ENCODE measurements around the gene PRDM15. TPM values are rescaled to one million over a fixed set of nuclear protein-coding genes. Genes with fewer than 3 reads are reported as not detected.

The PRDM15 gene
- total and polyA plus RNA-seq, 2 experiments from 2014 or later: 3.0 to 10.6 TPM

DNA sequence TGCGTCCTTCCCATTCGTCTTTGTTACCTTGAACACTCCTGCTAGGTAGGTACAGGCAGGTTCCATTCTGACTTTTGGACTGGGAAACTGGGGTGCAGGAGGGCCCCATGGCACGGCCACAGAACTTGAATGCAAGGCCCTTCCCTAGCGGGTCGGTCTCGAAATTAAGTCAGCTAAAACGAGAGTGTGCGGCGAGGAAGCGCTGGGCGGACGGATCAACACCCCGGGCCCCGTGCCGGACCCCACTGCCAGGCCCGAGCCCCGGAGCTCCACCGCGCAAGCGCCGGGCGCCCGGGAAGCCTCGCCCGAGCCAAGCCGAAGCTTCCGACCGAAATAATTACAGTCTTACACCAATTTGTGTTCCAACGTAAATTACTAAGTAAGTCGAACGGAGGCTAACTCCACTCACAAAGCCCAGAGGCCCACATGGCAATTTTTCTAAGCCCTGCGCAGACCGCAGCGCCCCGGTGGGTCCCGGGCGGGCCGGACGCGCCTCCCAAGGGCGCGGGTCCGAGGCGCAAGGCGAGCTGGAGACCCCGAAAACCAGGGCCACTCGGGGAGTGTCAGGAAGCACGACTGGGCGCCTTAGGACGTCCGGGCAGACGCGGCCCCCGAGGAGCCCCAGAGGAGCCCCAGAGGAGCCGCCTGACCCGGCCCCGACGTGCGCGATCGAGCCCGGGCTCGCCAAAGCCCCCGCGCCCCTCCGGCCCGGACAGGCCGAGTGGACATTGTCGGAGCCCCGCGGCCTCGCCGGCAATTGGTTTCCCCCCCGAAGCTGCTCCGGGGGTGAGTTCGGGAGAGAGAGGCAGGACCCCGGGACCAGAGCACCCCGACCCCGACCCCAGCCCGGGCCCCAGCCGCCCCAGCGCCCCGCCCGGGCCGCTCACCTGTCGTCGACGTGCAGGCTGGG lies 112.9 kb downstream of the PRDM15 start:
- Histone ChIP-seq H4K20me1 (replicated peaks; ENCODE audit: insufficient read depth) (peaks cover 19% of the 10 kb centered on the region), H3F3A (replicated peaks; ENCODE audit: low read depth) (no peaks in the 10 kb centered on the region; the same call in 1 of the 2 replicates), H3K79me2 (replicated peaks; ENCODE audit: insufficient read depth) (peaks cover 20% of the 10 kb centered on the region), H3K27me3 (ENCODE audit: insufficient read depth) (peaks cover 96% of the 10 kb centered on the region), H3K9me2 (ENCODE audit: insufficient read depth) (no peaks in the 10 kb centered on the region), H3K4me3 (peak overlapping the region; percentile 77), H3K36me3 (ENCODE audit: insufficient read depth) (no peaks in the 10 kb centered on the region; the same call in 1 of the 2 replicates), H3K27ac (ENCODE audit: low read depth) (no peak overlapping the region), H3K4me1 (ENCODE audit: insufficient read depth) (peaks cover 57% of the 10 kb centered on the region), H2AFZ (no peak overlapping the region), H3K4me2 (peak overlapping the region; percentile 93)
- H3K36me3 Mint-ChIP-seq (ENCODE audit: low read depth): no peaks in the 10 kb centered on the region; the same call in 2 of the 3 replicates
- ATAC-seq (peak; percentile 7), DNase-seq (ENCODE audit: low spot score) (no peak)
- peak overlapping the region; percentile 79 for H3K4me3 Mint-ChIP-seq
- H3K27ac Mint-ChIP-seq: no peak overlapping the region
- H3K9me3 Mint-ChIP-seq: 0 out of 3 replicates have a peak, but pooled peaks cover 2% of the 10 kb centered on the region
- H3K27me3 Mint-ChIP-seq (ENCODE audit: insufficient read depth, low read depth, poor library complexity): peaks cover 94% of the 10 kb centered on the region
- peak; percentile 70 for TF ChIP-seq EZH2 (IDR thresholded peaks at IDR 0.05; ENCODE audit: low read depth, unreplicated experiment)
- no peak for TF ChIP-seq ZNF114 (CRISPR knock-in tag; IDR thresholded peaks at IDR 0.05)
- H3K4me1 Mint-ChIP-seq: peaks cover 69% of the 10 kb centered on the region

DNA sequence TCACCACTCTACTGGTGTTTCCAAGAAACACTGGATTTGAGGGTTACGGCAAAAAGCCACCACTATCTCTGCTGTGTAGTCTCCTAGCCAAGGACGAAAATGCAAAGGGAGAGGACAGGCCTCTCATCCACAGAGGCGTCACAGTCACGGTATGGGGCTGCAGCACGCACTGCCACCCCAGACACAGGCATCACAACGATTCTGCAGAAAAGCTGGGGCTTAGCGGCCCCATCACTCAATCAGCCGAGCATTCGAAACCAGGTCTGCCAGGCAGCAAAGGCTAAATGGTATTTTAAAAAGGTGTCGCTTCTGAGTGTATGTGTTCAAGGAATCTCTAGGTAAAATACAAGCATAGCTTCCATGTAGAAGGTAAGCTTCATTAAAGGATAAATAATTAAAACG lies 113.7 kb downstream of the PRDM15 start:
- Histone ChIP-seq H3K79me2 (replicated peaks; ENCODE audit: insufficient read depth) (peaks cover 27% of the 10 kb centered on the region), H3F3A (replicated peaks; ENCODE audit: low read depth) (peaks cover 3% of the 10 kb centered on the region; the same call in 1 of the 2 replicates), H3K27me3 (ENCODE audit: insufficient read depth) (peaks cover 96% of the 10 kb centered on the region), H3K9me2 (ENCODE audit: insufficient read depth) (no peaks in the 10 kb centered on the region), H3K4me3 (peak overlapping the region; percentile 77), H3K36me3 (ENCODE audit: insufficient read depth) (no peaks in the 10 kb centered on the region; the same call in 1 of the 2 replicates), H3K4me1 (ENCODE audit: insufficient read depth) (peaks cover 65% of the 10 kb centered on the region), H2AFZ (no peak overlapping the region), H3K27ac (ENCODE audit: low read depth) (no peak overlapping the region), H4K20me1 (replicated peaks; ENCODE audit: insufficient read depth) (peaks cover 19% of the 10 kb centered on the region), H3K4me2 (peak overlapping the region; percentile 93)
- Mint-ChIP-seq H3K36me3 (ENCODE audit: low read depth) (no peaks in the 10 kb centered on the region; the same call in 2 of the 3 replicates), H3K4me3 (peak overlapping the region; percentile 77), H3K4me1 (peaks cover 75% of the 10 kb centered on the region), H3K9me3 (0 out of 3 replicates have a peak, but pooled peaks cover 2% of the 10 kb centered on the region), H3K27me3 (ENCODE audit: insufficient read depth, low read depth, poor library complexity) (peaks cover 93% of the 10 kb centered on the region), H3K27ac (no peak overlapping the region)
- DNase-seq (ENCODE audit: low spot score): no peak
- no peak for ATAC-seq
- TF ChIP-seq, protein P1, sequence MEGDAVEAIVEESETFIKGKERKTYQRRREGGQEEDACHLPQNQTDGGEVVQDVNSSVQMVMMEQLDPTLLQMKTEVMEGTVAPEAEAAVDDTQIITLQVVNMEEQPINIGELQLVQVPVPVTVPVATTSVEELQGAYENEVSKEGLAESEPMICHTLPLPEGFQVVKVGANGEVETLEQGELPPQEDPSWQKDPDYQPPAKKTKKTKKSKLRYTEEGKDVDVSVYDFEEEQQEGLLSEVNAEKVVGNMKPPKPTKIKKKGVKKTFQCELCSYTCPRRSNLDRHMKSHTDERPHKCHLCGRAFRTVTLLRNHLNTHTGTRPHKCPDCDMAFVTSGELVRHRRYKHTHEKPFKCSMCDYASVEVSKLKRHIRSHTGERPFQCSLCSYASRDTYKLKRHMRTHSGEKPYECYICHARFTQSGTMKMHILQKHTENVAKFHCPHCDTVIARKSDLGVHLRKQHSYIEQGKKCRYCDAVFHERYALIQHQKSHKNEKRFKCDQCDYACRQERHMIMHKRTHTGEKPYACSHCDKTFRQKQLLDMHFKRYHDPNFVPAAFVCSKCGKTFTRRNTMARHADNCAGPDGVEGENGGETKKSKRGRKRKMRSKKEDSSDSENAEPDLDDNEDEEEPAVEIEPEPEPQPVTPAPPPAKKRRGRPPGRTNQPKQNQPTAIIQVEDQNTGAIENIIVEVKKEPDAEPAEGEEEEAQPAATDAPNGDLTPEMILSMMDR (conservative IDR thresholded peaks at IDR 0.05; ENCODE audit: low read depth in 2 of 2): no peak
- no peak for TF ChIP-seq ZNF114 (CRISPR knock-in tag; IDR thresholded peaks at IDR 0.05)
- TF ChIP-seq EZH2phosphoT487 (IDR thresholded peaks at IDR 0.05; ENCODE audit: unreplicated experiment): no peak
- TF ChIP-seq JUNB (IDR thresholded peaks at IDR 0.05; ENCODE audit: unreplicated experiment): no peak
- TF ChIP-seq, protein P2, sequence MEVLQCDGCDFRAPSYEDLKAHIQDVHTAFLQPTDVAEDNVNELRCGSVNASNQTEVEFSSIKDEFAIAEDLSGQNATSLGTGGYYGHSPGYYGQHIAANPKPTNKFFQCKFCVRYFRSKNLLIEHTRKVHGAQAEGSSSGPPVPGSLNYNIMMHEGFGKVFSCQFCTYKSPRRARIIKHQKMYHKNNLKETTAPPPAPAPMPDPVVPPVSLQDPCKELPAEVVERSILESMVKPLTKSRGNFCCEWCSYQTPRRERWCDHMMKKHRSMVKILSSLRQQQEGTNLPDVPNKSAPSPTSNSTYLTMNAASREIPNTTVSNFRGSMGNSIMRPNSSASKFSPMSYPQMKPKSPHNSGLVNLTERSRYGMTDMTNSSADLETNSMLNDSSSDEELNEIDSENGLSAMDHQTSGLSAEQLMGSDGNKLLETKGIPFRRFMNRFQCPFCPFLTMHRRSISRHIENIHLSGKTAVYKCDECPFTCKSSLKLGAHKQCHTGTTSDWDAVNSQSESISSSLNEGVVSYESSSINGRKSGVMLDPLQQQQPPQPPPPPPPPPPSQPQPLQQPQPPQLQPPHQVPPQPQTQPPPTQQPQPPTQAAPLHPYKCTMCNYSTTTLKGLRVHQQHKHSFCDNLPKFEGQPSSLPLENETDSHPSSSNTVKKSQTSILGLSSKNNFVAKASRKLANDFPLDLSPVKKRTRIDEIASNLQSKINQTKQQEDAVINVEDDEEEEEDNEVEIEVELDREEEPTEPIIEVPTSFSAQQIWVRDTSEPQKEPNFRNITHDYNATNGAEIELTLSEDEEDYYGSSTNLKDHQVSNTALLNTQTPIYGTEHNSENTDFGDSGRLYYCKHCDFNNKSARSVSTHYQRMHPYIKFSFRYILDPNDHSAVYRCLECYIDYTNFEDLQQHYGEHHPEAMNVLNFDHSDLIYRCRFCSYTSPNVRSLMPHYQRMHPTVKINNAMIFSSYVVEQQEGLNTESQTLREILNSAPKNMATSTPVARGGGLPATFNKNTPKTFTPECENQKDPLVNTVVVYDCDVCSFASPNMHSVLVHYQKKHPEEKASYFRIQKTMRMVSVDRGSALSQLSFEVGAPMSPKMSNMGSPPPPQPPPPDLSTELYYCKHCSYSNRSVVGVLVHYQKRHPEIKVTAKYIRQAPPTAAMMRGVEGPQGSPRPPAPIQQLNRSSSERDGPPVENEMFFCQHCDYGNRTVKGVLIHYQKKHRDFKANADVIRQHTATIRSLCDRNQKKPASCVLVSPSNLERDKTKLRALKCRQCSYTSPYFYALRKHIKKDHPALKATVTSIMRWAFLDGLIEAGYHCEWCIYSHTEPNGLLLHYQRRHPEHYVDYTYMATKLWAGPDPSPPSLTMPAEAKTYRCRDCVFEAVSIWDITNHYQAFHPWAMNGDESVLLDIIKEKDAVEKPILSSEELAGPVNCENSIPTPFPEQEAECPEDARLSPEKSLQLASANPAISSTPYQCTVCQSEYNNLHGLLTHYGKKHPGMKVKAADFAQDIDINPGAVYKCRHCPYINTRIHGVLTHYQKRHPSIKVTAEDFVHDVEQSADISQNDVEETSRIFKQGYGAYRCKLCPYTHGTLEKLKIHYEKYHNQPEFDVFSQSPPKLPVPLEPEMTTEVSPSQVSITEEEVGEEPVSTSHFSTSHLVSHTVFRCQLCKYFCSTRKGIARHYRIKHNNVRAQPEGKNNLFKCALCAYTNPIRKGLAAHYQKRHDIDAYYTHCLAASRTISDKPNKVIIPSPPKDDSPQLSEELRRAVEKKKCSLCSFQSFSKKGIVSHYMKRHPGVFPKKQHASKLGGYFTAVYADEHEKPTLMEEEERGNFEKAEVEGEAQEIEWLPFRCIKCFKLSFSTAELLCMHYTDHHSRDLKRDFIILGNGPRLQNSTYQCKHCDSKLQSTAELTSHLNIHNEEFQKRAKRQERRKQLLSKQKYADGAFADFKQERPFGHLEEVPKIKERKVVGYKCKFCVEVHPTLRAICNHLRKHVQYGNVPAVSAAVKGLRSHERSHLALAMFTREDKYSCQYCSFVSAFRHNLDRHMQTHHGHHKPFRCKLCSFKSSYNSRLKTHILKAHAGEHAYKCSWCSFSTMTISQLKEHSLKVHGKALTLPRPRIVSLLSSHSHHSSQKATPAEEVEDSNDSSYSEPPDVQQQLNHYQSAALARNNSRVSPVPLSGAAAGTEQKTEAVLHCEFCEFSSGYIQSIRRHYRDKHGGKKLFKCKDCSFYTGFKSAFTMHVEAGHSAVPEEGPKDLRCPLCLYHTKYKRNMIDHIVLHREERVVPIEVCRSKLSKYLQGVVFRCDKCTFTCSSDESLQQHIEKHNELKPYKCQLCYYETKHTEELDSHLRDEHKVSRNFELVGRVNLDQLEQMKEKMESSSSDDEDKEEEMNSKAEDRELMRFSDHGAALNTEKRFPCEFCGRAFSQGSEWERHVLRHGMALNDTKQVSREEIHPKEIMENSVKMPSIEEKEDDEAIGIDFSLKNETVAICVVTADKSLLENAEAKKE (CRISPR knock-in tag; IDR thresholded peaks at IDR 0.05): no peak
- TF ChIP-seq ZNF331 (CRISPR knock-in tag; IDR thresholded peaks at IDR 0.05; ENCODE audit: low read depth): no peak
- TF ChIP-seq EZH2 (IDR thresholded peaks at IDR 0.05; ENCODE audit: low read depth, unreplicated experiment): no peak
- TF ChIP-seq, protein P3, sequence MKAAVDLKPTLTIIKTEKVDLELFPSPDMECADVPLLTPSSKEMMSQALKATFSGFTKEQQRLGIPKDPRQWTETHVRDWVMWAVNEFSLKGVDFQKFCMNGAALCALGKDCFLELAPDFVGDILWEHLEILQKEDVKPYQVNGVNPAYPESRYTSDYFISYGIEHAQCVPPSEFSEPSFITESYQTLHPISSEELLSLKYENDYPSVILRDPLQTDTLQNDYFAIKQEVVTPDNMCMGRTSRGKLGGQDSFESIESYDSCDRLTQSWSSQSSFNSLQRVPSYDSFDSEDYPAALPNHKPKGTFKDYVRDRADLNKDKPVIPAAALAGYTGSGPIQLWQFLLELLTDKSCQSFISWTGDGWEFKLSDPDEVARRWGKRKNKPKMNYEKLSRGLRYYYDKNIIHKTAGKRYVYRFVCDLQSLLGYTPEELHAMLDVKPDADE (IDR thresholded peaks at IDR 0.05): no peak

All from GM23338 (cell line).